ENCODE results near the gene PLIN3.
"Not testable (repeated sequence)": the region's sequence is repeated elsewhere in the genome, so short reads cannot be mapped to it uniquely, and the experiment has no call there.

The PLIN3 gene

DNA sequence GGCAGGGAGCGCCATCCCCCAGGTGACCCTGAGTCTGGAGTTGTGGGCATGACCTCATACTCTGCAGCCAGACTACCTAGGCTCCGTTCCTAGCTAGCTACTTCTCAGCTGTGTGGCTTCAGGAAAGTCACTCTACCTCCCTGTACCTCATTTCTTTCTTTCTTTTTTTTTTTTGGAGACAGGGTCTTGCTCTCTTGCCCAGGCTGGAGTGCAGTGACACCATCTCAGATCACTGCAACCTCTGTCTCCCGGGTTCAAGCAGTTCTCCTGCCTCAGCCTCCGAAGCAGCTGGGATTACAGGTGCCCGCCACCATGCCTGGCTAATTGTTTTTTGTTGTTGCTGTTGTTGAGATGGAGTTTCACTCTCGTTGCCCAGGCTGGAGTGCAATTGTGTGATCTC lies 15.0 kb downstream of the PLIN3 start:
- TF ChIP-seq, protein P1, sequence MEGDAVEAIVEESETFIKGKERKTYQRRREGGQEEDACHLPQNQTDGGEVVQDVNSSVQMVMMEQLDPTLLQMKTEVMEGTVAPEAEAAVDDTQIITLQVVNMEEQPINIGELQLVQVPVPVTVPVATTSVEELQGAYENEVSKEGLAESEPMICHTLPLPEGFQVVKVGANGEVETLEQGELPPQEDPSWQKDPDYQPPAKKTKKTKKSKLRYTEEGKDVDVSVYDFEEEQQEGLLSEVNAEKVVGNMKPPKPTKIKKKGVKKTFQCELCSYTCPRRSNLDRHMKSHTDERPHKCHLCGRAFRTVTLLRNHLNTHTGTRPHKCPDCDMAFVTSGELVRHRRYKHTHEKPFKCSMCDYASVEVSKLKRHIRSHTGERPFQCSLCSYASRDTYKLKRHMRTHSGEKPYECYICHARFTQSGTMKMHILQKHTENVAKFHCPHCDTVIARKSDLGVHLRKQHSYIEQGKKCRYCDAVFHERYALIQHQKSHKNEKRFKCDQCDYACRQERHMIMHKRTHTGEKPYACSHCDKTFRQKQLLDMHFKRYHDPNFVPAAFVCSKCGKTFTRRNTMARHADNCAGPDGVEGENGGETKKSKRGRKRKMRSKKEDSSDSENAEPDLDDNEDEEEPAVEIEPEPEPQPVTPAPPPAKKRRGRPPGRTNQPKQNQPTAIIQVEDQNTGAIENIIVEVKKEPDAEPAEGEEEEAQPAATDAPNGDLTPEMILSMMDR (IDR thresholded peaks at IDR 0.05) = no peak
- DNase-seq (ENCODE audit: low spot score) = no peak
- no peak overlapping the region for H3K4me3 ChIP-seq
- no peak overlapping the region for H3K27ac ChIP-seq

DNA sequence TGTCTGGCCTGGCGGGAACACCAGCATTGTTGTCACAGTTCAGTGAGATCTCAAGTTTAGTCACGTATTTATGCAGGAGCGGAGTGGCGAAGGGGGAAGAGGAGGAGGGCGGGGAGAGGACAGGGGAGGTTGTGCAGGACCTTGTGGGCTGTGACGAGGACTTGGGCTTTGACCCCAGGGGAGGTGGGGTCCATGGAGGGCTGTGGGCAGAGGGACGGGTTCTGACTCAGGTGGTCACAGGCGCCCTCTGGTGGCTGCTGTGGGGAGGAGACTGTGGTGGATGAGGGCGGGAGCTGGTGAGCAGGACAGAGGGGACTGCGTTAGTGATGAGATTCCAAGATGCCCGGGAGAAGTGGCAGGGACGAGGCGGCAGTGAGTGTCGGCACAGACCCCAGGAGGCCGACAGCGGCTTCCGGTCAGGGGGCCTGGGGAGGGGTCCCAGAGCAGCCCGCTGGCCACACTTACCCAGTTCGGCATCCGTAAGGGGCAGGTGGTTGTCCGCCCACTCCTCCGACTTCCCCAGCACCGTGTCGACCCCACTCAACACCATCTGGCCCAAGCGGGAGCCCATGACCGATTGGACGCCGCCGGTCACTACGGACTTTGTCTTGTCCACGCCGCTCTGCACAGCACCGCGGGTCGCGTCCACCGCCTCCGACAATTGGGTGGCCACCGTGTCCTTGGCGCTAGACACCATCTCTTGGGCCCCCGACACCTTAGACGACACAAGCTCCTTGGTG lies 15.7 kb downstream of the PLIN3 start:
- H3K27ac ChIP-seq = no peak overlapping the region
- TF ChIP-seq, protein P1 (IDR thresholded peaks at IDR 0.05) = peak; percentile 93
- H3K4me3 ChIP-seq = no peak overlapping the region
- no peak for DNase-seq (ENCODE audit: low spot score)

DNA sequence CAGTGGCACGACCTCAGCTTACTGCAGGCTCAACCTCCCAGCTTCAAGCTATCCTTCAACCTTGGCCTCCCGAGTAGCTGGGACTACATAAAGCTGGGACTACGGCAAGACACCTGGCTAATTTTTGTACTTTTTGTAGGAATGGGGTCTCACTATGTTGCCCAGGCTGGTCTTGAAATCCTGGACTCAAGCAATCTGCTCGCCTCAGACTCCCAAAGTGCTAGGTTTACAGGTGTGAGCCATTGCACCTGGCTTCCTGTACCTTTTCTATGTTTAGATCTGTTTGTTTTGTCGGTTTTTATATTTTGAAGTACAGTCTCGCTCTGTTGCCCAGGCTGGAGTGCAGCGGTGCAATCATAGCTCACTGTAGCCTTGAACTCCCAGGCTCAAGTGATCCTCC lies 18.4 kb downstream of the PLIN3 start:
- DNase-seq (ENCODE audit: low spot score) = no peak

DNA sequence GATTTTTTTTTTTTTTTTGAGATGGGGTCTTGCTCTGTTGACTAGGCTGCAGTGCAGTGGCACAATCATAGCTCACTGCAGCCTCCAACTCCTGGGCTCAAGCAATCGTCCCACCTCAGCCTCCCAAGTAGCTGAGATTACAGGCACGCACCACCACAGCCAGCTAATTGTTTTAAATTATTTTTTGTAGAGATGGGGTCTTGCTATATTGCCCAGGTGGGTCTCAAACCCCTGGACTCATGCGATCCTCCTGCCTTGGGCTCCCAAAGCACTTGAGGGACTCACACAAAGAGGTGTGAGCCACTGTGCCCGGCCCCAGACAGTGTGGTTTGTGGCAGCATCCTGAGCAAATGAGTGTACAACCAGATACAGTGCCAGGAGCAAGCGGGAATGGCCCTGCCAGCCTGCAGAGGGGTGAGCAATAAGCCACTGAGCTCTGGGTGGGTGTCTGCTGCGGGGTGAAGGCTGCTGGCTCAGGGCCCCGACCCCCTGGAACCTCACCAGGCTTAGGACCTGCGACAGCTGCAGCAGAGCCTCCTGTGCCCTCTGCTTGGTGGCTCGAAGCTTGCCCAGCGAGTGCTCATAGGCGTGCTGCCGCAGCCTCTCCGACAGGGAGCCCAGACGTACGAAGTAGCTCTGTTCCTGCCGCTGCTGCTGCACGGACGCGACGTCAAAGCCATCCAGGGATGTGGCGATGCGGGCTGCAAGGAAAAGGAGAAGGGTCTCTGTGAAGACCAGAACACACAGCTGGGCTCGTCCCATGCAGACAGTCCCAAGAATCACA lies 20.1 kb downstream of the PLIN3 start:
- Histone ChIP-seq H3K27ac (no peak overlapping the region), H3K4me3 (no peak overlapping the region)
- TF ChIP-seq, protein P1 (IDR thresholded peaks at IDR 0.05) = no peak
- no peak for DNase-seq (ENCODE audit: low spot score)

More for the DNA sequence above, 18.4 kb downstream of the PLIN3 start:
- no peak overlapping the region for H3K4me3 ChIP-seq
- TF ChIP-seq, protein P1 (IDR thresholded peaks at IDR 0.05) = no peak
- H3K27ac ChIP-seq = no peak overlapping the region

DNA sequence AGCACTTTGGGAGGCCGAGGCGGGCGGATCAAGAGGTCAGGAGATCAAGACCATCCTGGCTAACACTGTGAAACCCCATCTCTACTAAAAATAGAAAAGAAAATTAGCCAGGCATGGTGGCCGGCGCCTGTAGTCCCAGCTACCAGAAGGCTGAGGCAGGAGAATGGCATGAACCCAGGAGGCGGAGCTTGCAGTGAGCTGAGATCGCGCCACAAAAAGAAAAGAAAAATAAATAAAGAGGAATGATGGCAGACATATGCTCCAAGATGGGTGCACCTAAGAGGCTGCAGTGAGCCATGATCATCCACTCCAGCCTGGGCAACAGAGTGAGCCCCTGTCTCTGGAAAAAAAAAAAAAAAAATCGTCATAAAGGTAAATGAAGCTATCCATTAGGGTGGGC lies 21.5 kb downstream of the PLIN3 start:
- H3K4me3 ChIP-seq; H3K27ac ChIP-seq; DNase-seq (ENCODE audit: low spot score): not testable (repeated sequence)

DNA sequence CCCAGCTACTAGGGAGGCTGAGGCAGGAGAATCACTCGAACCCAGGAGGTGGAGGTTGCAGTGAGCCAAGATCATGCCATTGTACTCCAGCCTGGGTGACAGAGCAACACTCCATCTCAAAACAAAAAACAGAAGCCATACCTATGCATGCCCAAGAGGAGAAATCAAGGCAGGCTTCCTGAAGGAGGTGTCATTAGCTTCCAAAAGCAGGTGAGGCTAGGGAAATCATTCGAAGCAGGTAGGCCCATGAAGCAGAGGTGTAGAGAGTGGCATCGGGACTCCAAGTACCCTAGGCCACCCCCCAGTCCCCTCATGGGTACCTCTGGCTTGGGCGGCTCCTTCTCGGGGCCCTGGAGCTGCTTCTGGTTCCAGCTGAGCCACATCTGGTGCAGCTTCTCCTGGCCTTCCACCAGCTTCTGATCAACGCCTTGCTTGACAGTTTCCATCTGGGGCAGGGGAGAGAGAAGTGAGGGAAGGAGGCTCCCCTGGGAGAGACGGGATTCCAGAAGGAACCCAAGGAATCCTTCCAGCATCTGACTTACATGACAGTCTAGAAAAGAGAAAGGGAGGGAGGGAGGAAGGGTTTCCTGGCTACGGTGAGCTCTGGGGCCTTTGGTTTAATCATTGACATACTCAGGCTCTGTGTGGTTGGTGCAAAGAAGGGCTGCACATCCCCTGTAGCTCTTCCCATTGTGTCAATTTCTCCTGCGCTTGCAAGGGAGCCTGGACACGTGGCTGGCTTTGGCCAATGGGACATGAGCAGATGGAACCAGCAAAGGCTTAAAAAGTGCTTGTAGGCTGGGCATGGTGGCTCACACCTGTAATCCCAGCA lies 22.9 kb downstream of the PLIN3 start:
- Histone ChIP-seq H3K4me3 (no peak overlapping the region), H3K27ac (peak overlapping the region in 1 of 2 donors; percentile 47)
- TF ChIP-seq, protein P1 (IDR thresholded peaks at IDR 0.05) = no peak
- DNase-seq (ENCODE audit: low spot score) = no peak

DNA sequence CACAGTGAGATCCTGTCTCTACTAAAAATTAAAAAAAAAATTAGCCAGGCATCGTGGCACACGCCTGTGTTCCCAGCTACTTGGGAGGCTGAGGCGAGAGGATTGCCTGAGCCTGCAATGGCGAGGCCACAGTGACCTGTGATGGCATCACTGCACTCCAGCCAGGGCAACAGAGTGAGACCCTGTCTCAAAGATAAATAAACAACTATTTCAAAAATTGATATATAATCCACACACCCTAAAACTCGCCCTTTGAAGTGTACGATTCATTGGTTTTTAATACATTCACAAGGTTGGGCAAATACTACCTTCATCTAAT lies 23.9 kb downstream of the PLIN3 start:
- no peak for DNase-seq (ENCODE audit: low spot score)
- Histone ChIP-seq H3K4me3 (no peak overlapping the region), H3K27ac (no peak overlapping the region)
- TF ChIP-seq, protein P1 (IDR thresholded peaks at IDR 0.05) = no peak
